HepG2 (cell line): Measurements from ENCODE around the gene ZBTB7C. TPM values are rescaled to one million over a fixed set of nuclear protein-coding genes. Genes with fewer than 3 reads are reported as not detected.

Source experiments
- CREB1 ChIP-seq, 2 experiments: fragments of 450-650 bp in 1 of 2; IDR thresholded peaks; 2 replicates each; pipeline ENCODE4 v1.6.1; 2016 to 2017; ENCODE audit warnings: control low read depth in 1 of 2, mild to moderate bottlenecking in 1 of 2, missing compliant biosample characterization in 1 of 2, missing genetic modification characterization in 1 of 2
- CREM ChIP-seq, 2 experiments: sonication (generic) in 1 of 2; formaldehyde crosslinking in 1 of 2; IDR thresholded peaks; 2 replicates each; pipeline versions ENCODE4 v1.4.0 to v1.6.1; 2016 to 2020; ENCODE audit warnings: antibody characterized with exemption in 1 of 2, mild to moderate bottlenecking in 1 of 2, missing genetic modification reagents in 1 of 2
- HDAC2 ChIP-seq: sonication (generic); formaldehyde crosslinking; IDR thresholded peaks from 2 replicates; pipeline ENCODE4 v1.4.0; 2020; ENCODE audit warnings: missing genetic modification reagents
- ISX ChIP-seq: sonication (generic); formaldehyde crosslinking; conservative IDR thresholded peaks from 2 replicates; pipeline ENCODE4 v1.5.0; 2020; ENCODE audit warnings: missing genetic modification reagents
- KAT8 ChIP-seq: IDR thresholded peaks from 2 replicates; pipeline ENCODE4 v1.6.1; 2016; ENCODE audit warnings: missing genetic modification reagents, missing compliant biosample characterization
- KLF12 ChIP-seq: sonication (generic); formaldehyde crosslinking; IDR thresholded peaks from 2 replicates; pipeline ENCODE4 v1.4.0; 2020; ENCODE audit warnings: missing genetic modification reagents, borderline replicate concordance
- MAZ ChIP-seq, 2 experiments: sonication (generic) in 1 of 2; formaldehyde crosslinking in 1 of 2; IDR thresholded peaks; 2 replicates each; pipeline versions ENCODE4 v1.5.0 to v1.6.1; 2012 to 2020; ENCODE audit warnings: low read depth in 2 of 2, mild to moderate bottlenecking in 2 of 2, borderline replicate concordance in 1 of 2, improper control_type of control experiment in 1 of 2, low read length in 1 of 2, missing genetic modification reagents in 1 of 2, moderate library complexity in 1 of 2
- NFKB2 ChIP-seq: sonication (generic); formaldehyde crosslinking; IDR thresholded peaks from 2 replicates; pipeline ENCODE4 v1.4.0; 2020; ENCODE audit warnings: missing genetic modification reagents, borderline replicate concordance
- POLR2AphosphoS5 ChIP-seq: IDR thresholded peaks from 2 replicates; pipeline ENCODE4 v1.6.1; 2012; ENCODE audit warnings: low read depth, low read length
- RFX3 ChIP-seq: IDR thresholded peaks from 2 replicates; pipeline ENCODE4 v1.6.1; 2016; ENCODE audit warnings: missing biosample characterization, missing genetic modification reagents
- RFX5 ChIP-seq: IDR thresholded peaks from 2 replicates; pipeline ENCODE4 v1.6.1; 2011; ENCODE audit warnings: low read depth, low read length, improper control_type of control experiment
- RXRA ChIP-seq: sonication (generic); formaldehyde crosslinking; IDR thresholded peaks from 2 replicates; pipeline ENCODE4 v1.5.1; 2020; ENCODE audit warnings: missing genetic modification reagents
- SALL1 ChIP-seq: sonication (generic); formaldehyde crosslinking; IDR thresholded peaks from 2 replicates; pipeline ENCODE4 v1.8.0; 2022; ENCODE audit warnings: mild to moderate bottlenecking, missing genetic modification reagents
- TAF1 ChIP-seq: sonication (generic); formaldehyde crosslinking; IDR thresholded peaks from 2 replicates; pipeline ENCODE4 v1.4.0; 2020; ENCODE audit warnings: missing genetic modification reagents
- THYN1 ChIP-seq: sonication (generic); formaldehyde crosslinking; IDR thresholded peaks from 2 replicates; pipeline ENCODE4 v1.8.1; 2023; ENCODE audit warnings: low read depth, mild to moderate bottlenecking, moderate library complexity, missing genetic modification reagents, borderline replicate concordance
- ZNF17 ChIP-seq: sonication (generic); formaldehyde crosslinking; IDR thresholded peaks from 2 replicates; pipeline ENCODE4 v1.5.0; 2020; ENCODE audit warnings: mild to moderate bottlenecking, missing genetic modification reagents
- ZNF232 ChIP-seq: sonication (generic); formaldehyde crosslinking; IDR thresholded peaks from 2 replicates; pipeline ENCODE4 v1.4.0; 2020; ENCODE audit warnings: missing genetic modification reagents, borderline replicate concordance
- ZNF383 ChIP-seq: sonication (generic); formaldehyde crosslinking; IDR thresholded peaks from 2 replicates; pipeline ENCODE4 v1.4.0; 2020; ENCODE audit warnings: missing genetic modification reagents, mild to moderate bottlenecking, borderline replicate concordance
- ZNF672 ChIP-seq: sonication (generic); formaldehyde crosslinking; IDR thresholded peaks from 2 replicates; pipeline ENCODE4 v1.8.1; 2022; ENCODE audit warnings: missing genetic modification reagents
- ZSCAN29 ChIP-seq: sonication (generic); formaldehyde crosslinking; conservative IDR thresholded peaks from 2 replicates; pipeline ENCODE4 v1.4.0; 2020; ENCODE audit warnings: mild to moderate bottlenecking, missing genetic modification reagents
- ZSCAN9 ChIP-seq: IDR thresholded peaks from 2 replicates; pipeline ENCODE4 v1.6.1; 2016; ENCODE audit warnings: borderline replicate concordance
- polyA plus RNA-seq, 8 experiments: library from polyadenylated mRNA; depleted of rRNA in 3 of 8; stranded (reverse) in 7 of 8; unstranded in 1 of 8; fragments of >200 nt; fragmentation: Illumina TruSeq in 4 of 8; extraction: Trizol in 4 of 8; gene quantifications; 2 replicates each; pipeline versions ENCODE4 v1.2.1 to v1.2.3, GENCODE V29; 2011 to 2016; ENCODE audit warnings: low read depth in 4 of 8, missing spikeins in 1 of 8, mixed read lengths in 1 of 8; ENCODE audit not compliant: insufficient read depth in 1 of 8
- total RNA-seq, 5 experiments: library from RNA; depleted of rRNA; stranded (reverse); fragments of >200 nt; fragmentation: Illumina TruSeq; extraction: Trizol; gene quantifications; 2 replicates each; pipeline ENCODE4 v1.2.3, GENCODE V29; 2016; ENCODE audit warnings: low read depth in 1 of 5
- TF ChIP-seq, protein P1 (sequence below): sonication (generic); formaldehyde crosslinking; IDR thresholded peaks from 2 replicates; pipeline ENCODE4 v1.5.0; 2020; ENCODE audit warnings: missing genetic modification reagents
- TF ChIP-seq, protein P2 (sequence below), 2 experiments: sonication (generic) in 1 of 2; formaldehyde crosslinking in 1 of 2; IDR thresholded peaks; 2 replicates each; pipeline versions ENCODE4 v1.4.0 to v1.6.1; 2018 to 2020; ENCODE audit warnings: missing genetic modification reagents in 2 of 2, borderline replicate concordance in 1 of 2, low read depth in 1 of 2, mild to moderate bottlenecking in 1 of 2, missing biosample characterization in 1 of 2
- TF ChIP-seq, protein P3 (sequence below): sonication (generic); formaldehyde crosslinking; IDR thresholded peaks from 2 replicates; pipeline ENCODE4 v1.5.0; 2020; ENCODE audit warnings: missing genetic modification reagents
- TF ChIP-seq, protein P4 (sequence below): sonication (generic); formaldehyde crosslinking; IDR thresholded peaks from 2 replicates; pipeline ENCODE4 v1.4.0; 2020; ENCODE audit warnings: missing genetic modification reagents

ZBTB7C gene
- total and polyA plus RNA-seq, 2 of the 13 experiments (the other 11 are each of a cell fraction or from before 2014, with no cell fraction given) = 0.01 to 0.04 TPM

DNA sequence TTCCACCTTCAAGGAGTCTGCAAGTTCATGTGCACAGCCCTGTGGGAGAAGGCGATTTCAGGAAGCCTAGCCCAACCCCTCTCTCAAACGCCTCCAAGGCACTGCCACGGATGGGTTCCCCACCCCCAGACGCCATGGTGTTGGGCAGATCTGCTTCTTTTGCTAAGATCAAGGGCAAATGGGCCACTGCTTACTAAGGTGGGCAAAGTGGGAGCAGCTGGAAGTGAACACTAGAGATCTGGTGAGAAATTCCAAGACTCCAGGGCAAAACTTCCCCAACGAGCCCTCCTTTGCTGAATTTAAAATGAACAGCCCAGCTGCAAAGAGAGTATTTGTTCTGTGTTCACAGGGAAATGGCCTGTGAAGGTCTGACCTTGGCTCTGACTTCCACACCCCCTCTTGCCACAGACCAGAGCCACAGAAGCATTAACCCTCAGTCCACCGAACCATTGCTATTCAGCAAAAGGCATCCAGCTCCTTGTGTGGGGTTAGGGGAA is 45.1 kb upstream of the ZBTB7C start (continued):
- TF ChIP-seq, protein P1, sequence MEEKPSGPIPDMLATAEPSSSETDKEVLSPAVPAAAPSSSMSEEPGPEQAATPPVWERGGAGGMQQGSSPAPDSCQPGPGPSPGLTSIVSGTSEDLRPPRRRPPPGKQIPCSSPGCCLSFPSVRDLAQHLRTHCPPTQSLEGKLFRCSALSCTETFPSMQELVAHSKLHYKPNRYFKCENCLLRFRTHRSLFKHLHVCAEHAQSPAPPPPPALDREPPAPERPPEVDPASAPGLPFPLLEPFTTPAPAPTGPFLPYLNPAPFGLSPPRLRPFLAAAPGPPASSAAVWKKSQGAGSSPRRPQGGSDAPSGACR (CRISPR knock-in tag) = no peak
- no peak for TF ChIP-seq RFX5
- peak; percentile 41 for TF ChIP-seq SALL1 (CRISPR knock-in tag)
- TF ChIP-seq CREM (IDR thresholded peaks at IDR 0.05) = peak; percentile 28; the same call in 1 of the 2 replicates
- TF ChIP-seq CREM (CRISPR knock-in tag; IDR thresholded peaks at IDR 0.05) = no peak
- TF ChIP-seq CREB1 (IDR thresholded peaks at IDR 0.05) = no peak
- TF ChIP-seq CREB1 (CRISPR knock-in tag; IDR thresholded peaks at IDR 0.05) = peak; percentile 24; the same call in 1 of the 2 replicates
- peak; percentile 60; the same call in 1 of the 2 replicates for TF ChIP-seq RXRA (CRISPR knock-in tag)
- TF ChIP-seq ZSCAN29 = no peak
- TF ChIP-seq MAZ (IDR thresholded peaks at IDR 0.05; ENCODE audit: borderline replicate concordance, low read depth, low read length) = no peak
- no peak for TF ChIP-seq MAZ (CRISPR knock-in tag; IDR thresholded peaks at IDR 0.05; ENCODE audit: low read depth)
- TF ChIP-seq, protein P2, sequence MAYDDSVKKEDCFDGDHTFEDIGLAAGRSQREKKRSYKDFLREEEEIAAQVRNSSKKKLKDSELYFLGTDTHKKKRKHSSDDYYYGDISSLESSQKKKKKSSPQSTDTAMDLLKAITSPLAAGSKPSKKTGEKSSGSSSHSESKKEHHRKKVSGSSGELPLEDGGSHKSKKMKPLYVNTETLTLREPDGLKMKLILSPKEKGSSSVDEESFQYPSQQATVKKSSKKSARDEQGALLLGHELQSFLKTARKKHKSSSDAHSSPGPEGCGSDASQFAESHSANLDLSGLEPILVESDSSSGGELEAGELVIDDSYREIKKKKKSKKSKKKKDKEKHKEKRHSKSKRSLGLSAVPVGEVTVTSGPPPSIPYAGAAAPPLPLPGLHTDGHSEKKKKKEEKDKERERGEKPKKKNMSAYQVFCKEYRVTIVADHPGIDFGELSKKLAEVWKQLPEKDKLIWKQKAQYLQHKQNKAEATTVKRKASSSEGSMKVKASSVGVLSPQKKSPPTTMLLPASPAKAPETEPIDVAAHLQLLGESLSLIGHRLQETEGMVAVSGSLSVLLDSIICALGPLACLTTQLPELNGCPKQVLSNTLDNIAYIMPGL (CRISPR knock-in tag; IDR thresholded peaks at IDR 0.05; ENCODE audit: borderline replicate concordance in 1 of 2, low read depth in 1 of 2) = no peak
- TF ChIP-seq RFX3 (CRISPR knock-in tag) = no peak
- TF ChIP-seq POLR2AphosphoS5 = peak; percentile 77
- TF ChIP-seq THYN1 = no peak
- TF ChIP-seq NFKB2 = no peak
- no peak for TF ChIP-seq ZNF672 (CRISPR knock-in tag)
- TF ChIP-seq ZSCAN9 (CRISPR knock-in tag) = 0 out of 2 replicates have a peak, but pooled peaks have one; percentile 23
- TF ChIP-seq ZNF17 (CRISPR knock-in tag) = no peak
- peak; percentile 62; the same call in 1 of the 2 replicates for TF ChIP-seq TAF1 (CRISPR knock-in tag)
- no peak for TF ChIP-seq ZNF383
- 0 out of 2 replicates have a peak, but pooled peaks have one; percentile 26 for TF ChIP-seq KAT8 (CRISPR knock-in tag)
- TF ChIP-seq, protein P3, sequence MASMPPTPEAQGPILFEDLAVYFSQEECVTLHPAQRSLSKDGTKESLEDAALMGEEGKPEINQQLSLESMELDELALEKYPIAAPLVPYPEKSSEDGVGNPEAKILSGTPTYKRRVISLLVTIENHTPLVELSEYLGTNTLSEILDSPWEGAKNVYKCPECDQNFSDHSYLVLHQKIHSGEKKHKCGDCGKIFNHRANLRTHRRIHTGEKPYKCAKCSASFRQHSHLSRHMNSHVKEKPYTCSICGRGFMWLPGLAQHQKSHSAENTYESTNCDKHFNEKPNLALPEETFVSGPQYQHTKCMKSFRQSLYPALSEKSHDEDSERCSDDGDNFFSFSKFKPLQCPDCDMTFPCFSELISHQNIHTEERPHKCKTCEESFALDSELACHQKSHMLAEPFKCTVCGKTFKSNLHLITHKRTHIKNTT (CRISPR knock-in tag) = no peak
- TF ChIP-seq ISX (CRISPR knock-in tag) = no peak
- TF ChIP-seq KLF12 = 0 out of 2 replicates have a peak, but pooled peaks have one; percentile 75
- TF ChIP-seq HDAC2 (CRISPR knock-in tag) = peak; percentile 79; the same call in 1 of the 2 replicates
- TF ChIP-seq, protein P4, sequence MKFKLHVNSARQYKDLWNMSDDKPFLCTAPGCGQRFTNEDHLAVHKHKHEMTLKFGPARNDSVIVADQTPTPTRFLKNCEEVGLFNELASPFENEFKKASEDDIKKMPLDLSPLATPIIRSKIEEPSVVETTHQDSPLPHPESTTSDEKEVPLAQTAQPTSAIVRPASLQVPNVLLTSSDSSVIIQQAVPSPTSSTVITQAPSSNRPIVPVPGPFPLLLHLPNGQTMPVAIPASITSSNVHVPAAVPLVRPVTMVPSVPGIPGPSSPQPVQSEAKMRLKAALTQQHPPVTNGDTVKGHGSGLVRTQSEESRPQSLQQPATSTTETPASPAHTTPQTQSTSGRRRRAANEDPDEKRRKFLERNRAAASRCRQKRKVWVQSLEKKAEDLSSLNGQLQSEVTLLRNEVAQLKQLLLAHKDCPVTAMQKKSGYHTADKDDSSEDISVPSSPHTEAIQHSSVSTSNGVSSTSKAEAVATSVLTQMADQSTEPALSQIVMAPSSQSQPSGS (CRISPR knock-in tag) = 0 out of 2 replicates have a peak, but pooled peaks have one; percentile 38
- TF ChIP-seq ZNF232 (CRISPR knock-in tag) = no peak
